SU-DHL-6 (cell line): ENCODE measurements around the gene MRPL39.

ENCODE experiments used
- EZH2phosphoT487 ChIP-seq: fragments of 200-600 bp; sonication (generic), shearing (Covaris generic); conservative IDR thresholded peaks from 2 replicates; pipeline ENCODE4 v1.6.1; 2018; ENCODE audit warnings: mild to moderate bottlenecking, antibody characterized with exemption, low read length, moderate library complexity, mixed read lengths
- TF ChIP-seq, protein P1 (sequence below): fragments of 200-600 bp; sonication (generic); IDR thresholded peaks from one replicate; pipeline ENCODE4 v1.5.1; 2017; ENCODE audit warnings: antibody characterized with exemption, mild to moderate bottlenecking, low read length, moderate library complexity; ENCODE audit not compliant: insufficient read depth, poor library complexity, severe bottlenecking

DNA sequence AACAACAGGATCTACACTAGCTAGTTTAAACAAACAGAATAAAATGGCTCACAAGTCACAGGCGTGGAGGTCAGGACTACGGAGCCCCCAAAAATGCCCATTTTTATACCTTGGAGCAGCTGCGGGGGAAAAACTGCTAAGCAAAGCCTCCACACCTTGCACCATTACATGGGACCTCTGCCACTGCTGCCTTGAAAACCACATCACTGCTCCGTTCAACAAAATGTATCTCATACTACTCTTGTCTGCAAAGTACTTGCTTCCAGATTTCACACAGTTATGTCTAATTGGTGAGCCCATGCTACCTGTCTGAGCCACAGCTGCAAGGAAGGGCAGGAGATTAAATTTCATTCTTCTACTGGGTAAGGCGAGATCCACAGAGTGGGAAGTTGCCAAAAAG, 24.4 kb downstream of the MRPL39 start:
- TF ChIP-seq, protein P1, sequence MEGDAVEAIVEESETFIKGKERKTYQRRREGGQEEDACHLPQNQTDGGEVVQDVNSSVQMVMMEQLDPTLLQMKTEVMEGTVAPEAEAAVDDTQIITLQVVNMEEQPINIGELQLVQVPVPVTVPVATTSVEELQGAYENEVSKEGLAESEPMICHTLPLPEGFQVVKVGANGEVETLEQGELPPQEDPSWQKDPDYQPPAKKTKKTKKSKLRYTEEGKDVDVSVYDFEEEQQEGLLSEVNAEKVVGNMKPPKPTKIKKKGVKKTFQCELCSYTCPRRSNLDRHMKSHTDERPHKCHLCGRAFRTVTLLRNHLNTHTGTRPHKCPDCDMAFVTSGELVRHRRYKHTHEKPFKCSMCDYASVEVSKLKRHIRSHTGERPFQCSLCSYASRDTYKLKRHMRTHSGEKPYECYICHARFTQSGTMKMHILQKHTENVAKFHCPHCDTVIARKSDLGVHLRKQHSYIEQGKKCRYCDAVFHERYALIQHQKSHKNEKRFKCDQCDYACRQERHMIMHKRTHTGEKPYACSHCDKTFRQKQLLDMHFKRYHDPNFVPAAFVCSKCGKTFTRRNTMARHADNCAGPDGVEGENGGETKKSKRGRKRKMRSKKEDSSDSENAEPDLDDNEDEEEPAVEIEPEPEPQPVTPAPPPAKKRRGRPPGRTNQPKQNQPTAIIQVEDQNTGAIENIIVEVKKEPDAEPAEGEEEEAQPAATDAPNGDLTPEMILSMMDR, result no peak
- no peak for TF ChIP-seq EZH2phosphoT487
